Measurements from ENCODE around the gene DCAF8L2. TPM values are rescaled to one million over a fixed set of nuclear protein-coding genes. Genes with fewer than 3 reads are reported as not detected.

DCAF8L2 gene
- total and polyA plus RNA-seq, 9 donors: not detected

Other genes starting within 250 kb of the DCAF8L2 start
- gene PPP4R3C, start 127.0 kb upstream of the DCAF8L2 start, total RNA-seq: not detected
- not detected for gene PPP4R3C, start 127.0 kb upstream of the DCAF8L2 start, polyA plus RNA-seq (ENCODE audit: insufficient read depth in 1 of 8, insufficient read length in 8 of 8, low replicate concordance in 1 of 8)
- not detected for gene MAGEB10, start 217.6 kb downstream of the DCAF8L2 start, total RNA-seq
- gene MAGEB10, start 217.6 kb downstream of the DCAF8L2 start, polyA plus RNA-seq (ENCODE audit: insufficient read depth in 1 of 8, insufficient read length in 8 of 8, low replicate concordance in 1 of 8): not detected